Liver (tissue), 9 donors: ENCODE results near the gene THOP1. TPM values are rescaled to one million over a fixed set of nuclear protein-coding genes. Genes with fewer than 3 reads are reported as not detected.
"Not testable (repeated sequence)": the region's sequence is repeated elsewhere in the genome, so short reads cannot be mapped to it uniquely, and the experiment has no call there.

ENCODE experiments used
- DNase-seq: peaks from one replicate; pipeline ENCODE4 v3.0.0-alpha.2; 2017; ENCODE audit warnings: low spot score
- H3K27ac ChIP-seq, 2 donors: one replicate each; pipeline ENCODE4 v1.7.0; 2013; ENCODE audit warnings: inconsistent platforms in 2 of 2, low read length in 2 of 2, control low read depth in 1 of 2, low read depth in 1 of 2, mild to moderate bottlenecking in 1 of 2
- H3K27me3 ChIP-seq, 4 donors: one replicate each; pipeline versions ENCODE4 v1.6.1 to v1.7.0; 2013; ENCODE audit warnings: low read length in 3 of 4, inconsistent platforms in 1 of 4, mild to moderate bottlenecking in 1 of 4, moderate library complexity in 1 of 4; ENCODE audit not compliant: control insufficient read depth in 4 of 4, insufficient read depth in 4 of 4
- H3K36me3 ChIP-seq, 4 donors: one replicate each; pipeline versions ENCODE4 v1.6.1 to v1.7.0; 2013; ENCODE audit warnings: low read length in 3 of 4, mild to moderate bottlenecking in 3 of 4, low read depth in 1 of 4, moderate library complexity in 1 of 4; ENCODE audit not compliant: control insufficient read depth in 4 of 4, insufficient read depth in 3 of 4
- H3K4me1 ChIP-seq, 4 donors: one replicate each; pipeline versions ENCODE4 v1.6.1 to v1.7.0; 2013; ENCODE audit warnings: low read length in 3 of 4, mild to moderate bottlenecking in 3 of 4, moderate library complexity in 1 of 4; ENCODE audit not compliant: control insufficient read depth in 4 of 4, insufficient read depth in 4 of 4
- H3K4me3 ChIP-seq, 3 donors: one replicate each; pipeline versions ENCODE4 v1.6.1 to v1.7.0; 2013; ENCODE audit warnings: low read length in 3 of 3, control low read depth in 1 of 3, low read depth in 1 of 3, mild to moderate bottlenecking in 1 of 3
- H3K9ac ChIP-seq, 2 donors: one replicate each; pipeline ENCODE4 v1.7.0; 2013; ENCODE audit warnings: low read length in 2 of 2, mild to moderate bottlenecking in 2 of 2, moderate library complexity in 2 of 2, control low read depth in 1 of 2, low read depth in 1 of 2
- H3K9me3 ChIP-seq, 4 donors: one replicate each; pipeline versions ENCODE4 v1.6.1 to v1.7.0; 2013; ENCODE audit warnings: low read length in 3 of 4; ENCODE audit not compliant: control insufficient read depth in 4 of 4
- ATF3 ChIP-seq: IDR thresholded peaks from 2 replicates; pipeline ENCODE4 v1.6.1; 2016; ENCODE audit warnings: antibody characterized with exemption
- CTCF ChIP-seq: fragments of 150-350 bp; IDR thresholded peaks from 2 replicates; pipeline ENCODE4 v1.5.1; 2017; ENCODE audit warnings: improper control_type of control experiment, low read depth, low read length; ENCODE audit not compliant: missing input control
- EGR1 ChIP-seq, 2 donors: IDR thresholded peaks; 2 replicates each; pipeline ENCODE4 v1.6.1; 2016 to 2018; ENCODE audit warnings: antibody characterized with exemption in 2 of 2, low read depth in 2 of 2
- FOXA1 ChIP-seq: IDR thresholded peaks from 2 replicates; pipeline ENCODE4 v1.6.1; 2016; ENCODE audit warnings: antibody characterized with exemption
- FOXA2 ChIP-seq: IDR thresholded peaks from 2 replicates; pipeline ENCODE4 v1.6.1; 2016; ENCODE audit warnings: antibody characterized with exemption
- GABPA ChIP-seq, 2 donors: IDR thresholded peaks in 1 of 2; conservative IDR thresholded peaks in 1 of 2; 2 replicates each; pipeline ENCODE4 v1.6.1; 2016; ENCODE audit warnings: antibody characterized with exemption in 2 of 2, mild to moderate bottlenecking in 1 of 2, moderate library complexity in 1 of 2
- HNF4A ChIP-seq, 2 donors: conservative IDR thresholded peaks; 2 replicates each; pipeline ENCODE4 v1.6.1; 2016; ENCODE audit warnings: antibody characterized with exemption in 2 of 2, mild to moderate bottlenecking in 2 of 2
- HNF4G ChIP-seq: IDR thresholded peaks from 2 replicates; pipeline ENCODE4 v1.6.1; 2016; ENCODE audit warnings: antibody characterized with exemption
- JUND ChIP-seq, 2 donors: IDR thresholded peaks; 2 replicates each; pipeline ENCODE4 v1.6.1; 2016; ENCODE audit warnings: antibody characterized with exemption in 2 of 2
- MAX ChIP-seq: IDR thresholded peaks from 2 replicates; pipeline ENCODE4 v1.6.1; 2016; ENCODE audit warnings: antibody characterized with exemption
- NR2F2 ChIP-seq: IDR thresholded peaks from 2 replicates; pipeline ENCODE4 v1.6.1; 2016; ENCODE audit warnings: antibody characterized with exemption
- RAD21 ChIP-seq, 2 donors: IDR thresholded peaks; 2 replicates each; pipeline ENCODE4 v1.6.1; 2016; ENCODE audit warnings: antibody characterized with exemption in 2 of 2, mild to moderate bottlenecking in 2 of 2
- REST ChIP-seq: IDR thresholded peaks from 2 replicates; pipeline ENCODE4 v1.6.1; 2016; ENCODE audit warnings: antibody characterized with exemption, mild to moderate bottlenecking
- SP1 ChIP-seq: IDR thresholded peaks from 2 replicates; pipeline ENCODE4 v1.6.1; 2018; ENCODE audit warnings: antibody characterized with exemption, mild to moderate bottlenecking
- TAF1 ChIP-seq: conservative IDR thresholded peaks from 2 replicates; pipeline ENCODE4 v1.6.1; 2016; ENCODE audit warnings: antibody characterized with exemption, mild to moderate bottlenecking
- YY1 ChIP-seq: IDR thresholded peaks from 2 replicates; pipeline ENCODE4 v1.6.1; 2016; ENCODE audit warnings: antibody characterized with exemption, mild to moderate bottlenecking
- ZBTB33 ChIP-seq: IDR thresholded peaks from 2 replicates; pipeline ENCODE4 v1.6.1; 2016; ENCODE audit warnings: antibody characterized with exemption
- WGBS: extraction: QIAGEN DNeasy Blood & Tissue Kit; methylation state at CpG from one replicate; pipeline ENCODE4 v1.1.7; 2013; 5-methylcytosine and 5-hydroxymethylcytosine counted together
- polyA plus RNA-seq, 2 donors: library from polyadenylated mRNA; stranded (reverse) in 1 of 2; unstranded in 1 of 2; fragments of 200-250 nt in 1 of 2; fragments of >200 nt in 1 of 2; fragmentation: Nextera tagmentation in 1 of 2; extraction: Ambion mirVana in 1 of 2; gene quantifications; one replicate each; pipeline versions ENCODE4 v1.2.1 to v1.2.3, GENCODE V29; 2013 to 2015
- total RNA-seq, 2 donors: library from RNA; depleted of rRNA; stranded (reverse); fragments of >200 nt; gene quantifications; one replicate each; pipeline ENCODE4 v1.2.3, GENCODE V29; 2014
- donor health status: healthy.
- donor health status: healthy.
- donor health status: healthy.
- donor health status: healthy.
- donor health status: healthy.

THOP1 gene
- total and polyA plus RNA-seq, 4 donors = 39.1 to 56.2 (median 44.7) TPM

GRCh38 chr19:2791440-2791839 is 6.1 kb downstream of the THOP1 start:
- no peak for DNase-seq
- Histone ChIP-seq H3K4me3 (no peak overlapping the region), H3K9ac (no peak overlapping the region), H3K9me3 (no peaks in the 10 kb centered on the region), H3K4me1 (peaks cover 13 to 27% (median 19%) of the 10 kb centered on the region in 4 donors), H3K36me3 (no peaks in the 10 kb centered on the region), H3K27me3 (no peaks in the 10 kb centered on the region), H3K27ac (peak overlapping the region; percentile 84 to 86)
- 96% methylated on average over 16 of the region's 16 CpGs for WGBS
- TF ChIP-seq JUND (IDR thresholded peaks at IDR 0.05) = no peak

- no peak for DNase-seq
- H3K4me3 ChIP-seq = no peak overlapping the region
- H3K36me3 ChIP-seq = no peaks in the 10 kb centered on the region
- WGBS = 80% methylated on average over 16 of the region's 16 CpGs
- H3K9me3 ChIP-seq = no peaks in the 10 kb centered on the region
- H3K4me1 ChIP-seq = peaks cover 13 to 27% (median 20%) of the 10 kb centered on the region in 4 donors
- no peak for TF ChIP-seq YY1
- no peak for TF ChIP-seq MAX
- TF ChIP-seq FOXA1 = no peak
- no peak for TF ChIP-seq SP1
- H3K27me3 ChIP-seq = no peaks in the 10 kb centered on the region
- H3K27ac ChIP-seq = no peak overlapping the region
- no peak overlapping the region for H3K9ac ChIP-seq
Measured at GRCh38 chr19:2791876-2792275, 6.6 kb downstream of the THOP1 start.

- not testable (repeated sequence) for DNase-seq, H3K27me3 ChIP-seq, H3K36me3 ChIP-seq, H3K9me3 ChIP-seq, H3K27ac ChIP-seq, H3K4me3 ChIP-seq, H3K9ac ChIP-seq
- peaks cover 13 to 27% (median 20%) of the 10 kb centered on the region in 4 donors for H3K4me1 ChIP-seq
- WGBS = 97% methylated on average over 10 of the region's 10 CpGs
Measured at GRCh38 chr19:2792666-2793065, 7.4 kb downstream of the THOP1 start.

GRCh38 chr19:2793126-2793525 is 7.8 kb downstream of the THOP1 start:
- WGBS = 98% methylated on average over 7 of the region's 7 CpGs
- Histone ChIP-seq H3K27me3 (no peaks in the 10 kb centered on the region), H3K27ac (no peak overlapping the region), H3K4me3 (no peak overlapping the region), H3K36me3 (peaks cover 0 to 4% (median 0%) of the 10 kb centered on the region in 4 donors), H3K9me3 (no peaks in the 10 kb centered on the region), H3K9ac (no peak overlapping the region), H3K4me1 (peaks cover 13 to 28% (median 21%) of the 10 kb centered on the region in 4 donors)
- DNase-seq = no peak
- TF ChIP-seq HNF4A (conservative IDR thresholded peaks at IDR 0.05) = no peak
- no peak for TF ChIP-seq HNF4G
- no peak for TF ChIP-seq SP1
- TF ChIP-seq RAD21 (IDR thresholded peaks at IDR 0.05) = no peak
- TF ChIP-seq MAX = no peak
- no peak for TF ChIP-seq FOXA1
- no peak for TF ChIP-seq GABPA (IDR thresholded peaks at IDR 0.05 in 1 of 2, conservative IDR thresholded peaks at IDR 0.05 in 1 of 2)
- TF ChIP-seq ZBTB33 = no peak
- no peak for TF ChIP-seq CTCF
- TF ChIP-seq NR2F2 = no peak
- no peak for TF ChIP-seq JUND (IDR thresholded peaks at IDR 0.05)
- no peak for TF ChIP-seq ATF3
- no peak for TF ChIP-seq REST
- no peak for TF ChIP-seq EGR1 (IDR thresholded peaks at IDR 0.05; ENCODE audit: low read depth in 2 of 2)
- TF ChIP-seq YY1 = no peak
- TF ChIP-seq TAF1 = no peak
- no peak for TF ChIP-seq FOXA2
